ENCODE measurements around the gene RANBP3.

- TF ChIP-seq CTCF (conservative IDR thresholded peaks at IDR 0.05; ENCODE audit: low read depth in 2 of 2) (no peak), REST (IDR thresholded peaks at IDR 0.05; ENCODE audit: unreplicated experiment) (no peak), POLR2AphosphoS5 (IDR thresholded peaks at IDR 0.05; ENCODE audit: low read depth) (no peak), EZH2phosphoT487 (IDR thresholded peaks at IDR 0.05; ENCODE audit: unreplicated experiment) (no peak), ZNF114 (CRISPR knock-in tag; IDR thresholded peaks at IDR 0.05) (no peak), EZH2 (IDR thresholded peaks at IDR 0.05; ENCODE audit: low read depth, unreplicated experiment) (no peak), STAT1 (IDR thresholded peaks at IDR 0.05; ENCODE audit: unreplicated experiment) (no peak), JUNB (IDR thresholded peaks at IDR 0.05; ENCODE audit: unreplicated experiment) (no peak), CREB1 (CRISPR knock-in tag; IDR thresholded peaks at IDR 0.05; ENCODE audit: low read depth) (no peak)
These were observed 12.9 kb downstream of the RANBP3 start for GRCh38 chr19:5964816-5965565.
